ENCODE data around the gene PLEKHN1.

DNA sequence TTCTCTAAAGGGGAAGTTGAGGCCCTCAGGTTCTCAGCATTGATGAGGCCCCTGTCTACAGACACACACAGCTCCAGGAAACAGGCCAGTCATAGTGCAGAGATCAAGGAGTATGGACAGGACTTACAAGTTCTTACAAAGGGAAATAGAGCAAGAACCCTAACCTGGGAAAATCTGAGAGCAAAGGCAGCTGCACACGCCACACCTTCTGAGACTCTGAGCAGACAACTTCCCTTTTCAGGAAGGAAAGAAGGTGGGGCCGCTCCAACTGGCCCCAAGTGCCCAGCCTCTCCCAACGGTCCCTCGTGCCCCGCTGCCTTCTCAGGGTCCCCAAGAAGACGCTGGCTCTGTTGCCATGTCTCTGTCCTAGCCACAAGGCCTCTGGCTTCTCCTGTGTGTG is 10.8 kb upstream of the PLEKHN1 start:
- TF ChIP-seq, protein P1, sequence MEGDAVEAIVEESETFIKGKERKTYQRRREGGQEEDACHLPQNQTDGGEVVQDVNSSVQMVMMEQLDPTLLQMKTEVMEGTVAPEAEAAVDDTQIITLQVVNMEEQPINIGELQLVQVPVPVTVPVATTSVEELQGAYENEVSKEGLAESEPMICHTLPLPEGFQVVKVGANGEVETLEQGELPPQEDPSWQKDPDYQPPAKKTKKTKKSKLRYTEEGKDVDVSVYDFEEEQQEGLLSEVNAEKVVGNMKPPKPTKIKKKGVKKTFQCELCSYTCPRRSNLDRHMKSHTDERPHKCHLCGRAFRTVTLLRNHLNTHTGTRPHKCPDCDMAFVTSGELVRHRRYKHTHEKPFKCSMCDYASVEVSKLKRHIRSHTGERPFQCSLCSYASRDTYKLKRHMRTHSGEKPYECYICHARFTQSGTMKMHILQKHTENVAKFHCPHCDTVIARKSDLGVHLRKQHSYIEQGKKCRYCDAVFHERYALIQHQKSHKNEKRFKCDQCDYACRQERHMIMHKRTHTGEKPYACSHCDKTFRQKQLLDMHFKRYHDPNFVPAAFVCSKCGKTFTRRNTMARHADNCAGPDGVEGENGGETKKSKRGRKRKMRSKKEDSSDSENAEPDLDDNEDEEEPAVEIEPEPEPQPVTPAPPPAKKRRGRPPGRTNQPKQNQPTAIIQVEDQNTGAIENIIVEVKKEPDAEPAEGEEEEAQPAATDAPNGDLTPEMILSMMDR (IDR thresholded peaks at IDR 0.05; ENCODE audit: low read depth, low read length) = no peak
- no peak for TF ChIP-seq POLR2A (IDR thresholded peaks at IDR 0.05; ENCODE audit: extremely low read depth, insufficient read length)
